ENCODE measurements around the gene SPTAN1. TPM values are rescaled to one million over a fixed set of nuclear protein-coding genes. Genes with fewer than 3 reads are reported as not detected.

SPTAN1 gene
- total and polyA plus RNA-seq, 4 donors = 70.0 to 438 (median 237) TPM

DNA sequence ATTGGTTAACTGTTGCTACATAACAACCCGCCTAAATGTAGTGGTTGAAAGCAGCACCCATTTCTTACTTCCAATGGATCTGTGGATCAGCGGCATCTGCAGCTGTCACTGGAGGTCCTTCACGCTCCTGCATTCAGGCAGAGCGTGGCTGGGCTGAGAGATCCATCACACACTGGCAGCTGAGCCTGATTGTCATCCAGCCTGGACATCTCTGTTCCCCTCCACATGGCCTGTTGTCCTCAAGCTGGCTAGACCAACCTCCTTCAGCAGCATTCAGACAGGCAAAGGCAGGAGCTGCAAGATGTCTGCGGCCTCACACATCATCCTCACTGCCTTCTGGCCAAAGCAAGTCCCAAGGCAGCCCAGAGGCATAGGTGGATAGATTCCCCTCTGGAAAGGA, 67.4 kb downstream of the SPTAN1 start:
- no peak for TF ChIP-seq CTCF (IDR thresholded peaks at IDR 0.05; ENCODE audit: control extremely low read depth, extremely low read depth)
- 97 to 98% methylated on average over 5 of the region's 5 CpGs for WGBS, 2 donors
- peaks cover 51 to 69% (median 56%) of the 10 kb centered on the region in 4 donors for H3K36me3 ChIP-seq (ENCODE audit: control insufficient read depth in 4 of 4, insufficient read depth in 4 of 4, low read length in 4 of 4)
- H3K4me3 ChIP-seq = no peak overlapping the region
- DNase-seq = no peak
- no peaks in the 10 kb centered on the region for H3K4me1 ChIP-seq (ENCODE audit: control insufficient read depth in 5 of 5, insufficient read depth in 5 of 5, low read length in 5 of 5)
- no peak overlapping the region for H3K27ac ChIP-seq (ENCODE audit: low read depth in 1 of 2, low read length in 1 of 2)
- H3K9me3 ChIP-seq (ENCODE audit: control insufficient read depth in 4 of 4, insufficient read depth in 3 of 4, low read length in 3 of 4) = no peaks in the 10 kb centered on the region
- H3K27me3 ChIP-seq (ENCODE audit: control insufficient read depth in 3 of 3, insufficient read depth in 3 of 3, low read length in 2 of 3) = no peaks in the 10 kb centered on the region
- no peak overlapping the region for H3K9ac ChIP-seq (ENCODE audit: insufficient read depth in 1 of 2, low read length in 2 of 2)
- no peak for ATAC-seq (ENCODE audit: insufficient read depth, low FRiP score)

- no peaks in the 10 kb centered on the region for H3K27me3 ChIP-seq (ENCODE audit: control insufficient read depth in 3 of 3, insufficient read depth in 3 of 3, low read length in 2 of 3)
- no peaks in the 10 kb centered on the region for H3K9me3 ChIP-seq (ENCODE audit: control insufficient read depth in 4 of 4, insufficient read depth in 3 of 4, low read length in 3 of 4)
- H3K4me3 ChIP-seq = no peak overlapping the region
- no peak overlapping the region for H3K9ac ChIP-seq (ENCODE audit: insufficient read depth in 1 of 2, low read length in 2 of 2)
- no peak overlapping the region for H3K27ac ChIP-seq (ENCODE audit: low read depth in 1 of 2, low read length in 1 of 2)
- no peaks in the 10 kb centered on the region for H3K4me1 ChIP-seq (ENCODE audit: control insufficient read depth in 5 of 5, insufficient read depth in 5 of 5, low read length in 5 of 5)
- DNase-seq = no peak
- no peak for TF ChIP-seq CTCF (IDR thresholded peaks at IDR 0.05; ENCODE audit: control extremely low read depth, extremely low read depth)
- peaks cover 46 to 76% (median 58%) of the 10 kb centered on the region in 4 donors for H3K36me3 ChIP-seq (ENCODE audit: control insufficient read depth in 4 of 4, insufficient read depth in 4 of 4, low read length in 4 of 4)
- no peak for ATAC-seq (ENCODE audit: insufficient read depth, low FRiP score)
- WGBS, 2 donors = 65 to 77% methylated on average over 12 to 14 of the region's 14 CpGs
These were observed 69.5 kb downstream of the SPTAN1 start for GRCh38 chr9:128621730-128622455.

DNA sequence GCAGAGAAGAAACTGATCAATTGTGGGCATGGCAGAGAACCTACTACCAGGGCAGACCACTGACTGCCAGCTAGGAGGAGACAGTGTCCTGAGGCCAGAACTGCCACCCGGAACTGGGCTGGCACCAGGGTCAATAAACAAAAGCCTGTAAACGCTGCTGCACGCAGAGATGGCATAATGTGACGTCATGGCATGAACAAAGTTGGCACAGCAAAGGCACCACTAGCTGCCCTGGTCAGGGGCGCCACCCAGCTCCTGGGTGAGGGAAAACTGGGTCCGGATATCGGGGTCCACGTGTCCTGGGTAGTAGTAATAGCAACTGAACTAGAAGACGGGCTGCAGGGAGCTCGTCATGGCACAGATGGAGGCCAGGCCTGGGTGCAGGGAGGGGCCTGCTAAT, 72.2 kb downstream of the SPTAN1 start:
- Histone ChIP-seq H3K9me3 (ENCODE audit: control insufficient read depth in 4 of 4, insufficient read depth in 3 of 4, low read length in 3 of 4) (peaks cover 0 to 3% (median 0%) of the 10 kb centered on the region in 4 donors), H3K9ac (ENCODE audit: insufficient read depth in 1 of 2, low read length in 2 of 2) (no peak overlapping the region), H3K4me1 (ENCODE audit: control insufficient read depth in 5 of 5, insufficient read depth in 5 of 5, low read length in 5 of 5) (no peaks in the 10 kb centered on the region), H3K27me3 (ENCODE audit: control insufficient read depth in 3 of 3, insufficient read depth in 3 of 3, low read length in 2 of 3) (no peaks in the 10 kb centered on the region), H3K4me3 (no peak overlapping the region), H3K27ac (ENCODE audit: low read depth in 1 of 2, low read length in 1 of 2) (no peak overlapping the region), H3K36me3 (ENCODE audit: control insufficient read depth in 4 of 4, insufficient read depth in 4 of 4, low read length in 4 of 4) (peaks cover 26 to 80% (median 60%) of the 10 kb centered on the region in 4 donors)
- DNase-seq (no peak), ATAC-seq (ENCODE audit: insufficient read depth, low FRiP score) (no peak)
- 87 to 90% methylated on average over 10 of the region's 10 CpGs for WGBS, 2 donors
- no peak for TF ChIP-seq CTCF (IDR thresholded peaks at IDR 0.05; ENCODE audit: control extremely low read depth, extremely low read depth)

Data from lung (tissue), 12 donors.